Colonic mucosa (tissue), 4 donors: ENCODE data around the gene PDE4D. TPM values are rescaled to one million over a fixed set of nuclear protein-coding genes. Genes with fewer than 3 reads are reported as not detected.

Experiments
- DNase-seq: peaks from one replicate; pipeline ENCODE4 v3.0.0-alpha.2; 2020
- H3K27ac ChIP-seq: fragments of 200-600 bp; one replicate; pipeline ENCODE4 v1.8.0; 2021
- H3K27me3 ChIP-seq: fragments of 200-600 bp; one replicate; pipeline ENCODE4 v1.8.0; 2021
- H3K36me3 ChIP-seq: fragments of 200-600 bp; one replicate; pipeline ENCODE4 v1.8.0; 2021
- H3K4me1 ChIP-seq: fragments of 200-600 bp; one replicate; pipeline ENCODE4 v1.8.0; 2021; ENCODE audit warnings: mild to moderate bottlenecking
- H3K4me3 ChIP-seq: fragments of 200-600 bp; one replicate; pipeline ENCODE4 v1.8.0; 2021
- H3K9ac ChIP-seq, 2 donors: one replicate each; pipeline ENCODE4 v1.7.0; 2013; ENCODE audit warnings: control low read depth in 2 of 2, low read depth in 2 of 2, low read length in 2 of 2
- H3K9me3 ChIP-seq: fragments of 200-600 bp; one replicate; pipeline ENCODE4 v1.8.0; 2021
- CTCF ChIP-seq: fragments of 200-600 bp; IDR thresholded peaks from one replicate; pipeline ENCODE4 v1.8.0; 2022; ENCODE audit warnings: antibody characterized with exemption, mild to moderate bottlenecking
- intact Hi-C: fragments of 100-400 bp; cut with DNase I; formaldehyde crosslinking; loops from one replicate; pipeline ENCODE4 v1.14.1; 2022
- total RNA-seq, 2 donors: library from RNA; stranded (reverse); fragmentation: NEBNext Ultra II Directional in 1 of 2; extraction: Animal tissue kit (Norgen Biotek cat#: 25700) in 1 of 2; gene quantifications; one replicate each; pipeline ENCODE4 v1.2.1, GENCODE V29; 2021
- donor health status: healthy.
- donor health status: DM: no; HTN: no; CAD: no.
- donor health status: DM: no; HTN: no; CAD: no.

PDE4D gene
- total RNA-seq, 2 donors from 2014 or later, result 23.1 to 53.7 TPM

- intact Hi-C loops, result no loop called here
- H3K36me3 ChIP-seq, result no peaks in the 10 kb centered on the region
Observed at GRCh38 chr5:59484618-59485017, 408.9 kb downstream of the PDE4D start.

DNA sequence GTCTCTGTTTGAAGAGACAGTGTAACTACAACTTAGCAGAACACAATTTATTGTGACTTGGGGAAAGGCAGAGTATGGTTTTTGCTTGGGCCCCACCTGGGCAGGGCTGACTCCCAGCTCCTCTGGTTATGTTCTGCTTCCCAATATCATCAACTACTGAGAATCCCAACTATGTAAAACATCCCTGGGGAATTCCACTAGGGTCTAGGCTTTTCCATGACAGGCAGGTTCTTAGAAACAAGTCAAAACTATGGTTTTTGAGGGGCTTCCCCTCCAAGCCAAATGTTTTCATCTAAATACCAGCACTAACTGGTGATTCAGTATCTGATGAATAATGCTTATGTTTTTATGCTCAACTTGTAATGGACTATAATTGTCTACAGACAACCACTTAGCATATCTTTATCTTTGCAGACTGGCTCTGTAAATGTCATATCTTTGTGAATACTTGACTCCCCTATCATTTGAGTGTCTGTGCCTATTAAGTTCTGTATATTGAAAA, 409.5 kb downstream of the PDE4D start:
- H3K4me1 ChIP-seq, result no peaks in the 10 kb centered on the region
- no peaks in the 10 kb centered on the region for H3K9me3 ChIP-seq
- no peak overlapping the region for H3K27ac ChIP-seq
- H3K9ac ChIP-seq, result no peak overlapping the region
- no peak for TF ChIP-seq CTCF
- no peaks in the 10 kb centered on the region for H3K27me3 ChIP-seq
- H3K4me3 ChIP-seq, result no peak overlapping the region
- no peaks in the 10 kb centered on the region for H3K36me3 ChIP-seq
- DNase-seq, result no peak
- intact Hi-C loops, result no loop called here

More at GRCh38 chr5:59484618-59485017, 408.9 kb downstream of the PDE4D start:
- Histone ChIP-seq H3K9ac (no peak overlapping the region), H3K4me3 (no peak overlapping the region), H3K27ac (no peak overlapping the region), H3K4me1 (no peaks in the 10 kb centered on the region), H3K9me3 (no peaks in the 10 kb centered on the region), H3K27me3 (no peaks in the 10 kb centered on the region)
- no peak for DNase-seq
- TF ChIP-seq CTCF, result no peak

DNA sequence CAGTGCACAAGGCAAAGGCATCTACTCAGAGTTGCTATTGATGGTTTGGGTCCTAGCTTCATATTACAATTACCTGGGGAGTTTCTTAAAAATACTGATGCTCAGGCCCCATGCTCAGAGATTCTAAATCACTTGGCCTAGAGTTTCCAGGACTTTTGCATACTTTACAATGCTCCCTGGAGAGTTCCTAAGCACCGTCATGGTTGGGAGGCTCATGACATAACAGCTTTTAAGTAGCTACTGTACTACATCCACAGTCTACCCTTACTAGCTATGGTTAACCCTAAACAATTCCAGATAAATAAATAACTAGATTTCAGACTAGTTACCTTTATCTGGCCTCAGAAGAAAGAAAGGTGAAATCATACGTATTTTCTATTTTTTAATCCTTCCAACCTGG, 414.4 kb downstream of the PDE4D start:
- TF ChIP-seq CTCF, result no peak
- H3K27ac ChIP-seq, result no peak overlapping the region
- intact Hi-C loops, result no loop called here

GRCh38 chr5:59474324-59474723, 419.2 kb downstream of the PDE4D start:
- TF ChIP-seq CTCF, result no peak
- no peaks in the 10 kb centered on the region for H3K9me3 ChIP-seq
- intact Hi-C loops, result no loop called here

More for the DNA sequence above, 414.4 kb downstream of the PDE4D start:
- no peak for DNase-seq
- Histone ChIP-seq H3K4me3 (no peak overlapping the region), H3K27me3 (no peaks in the 10 kb centered on the region), H3K9me3 (no peaks in the 10 kb centered on the region), H3K4me1 (no peaks in the 10 kb centered on the region), H3K36me3 (no peaks in the 10 kb centered on the region), H3K9ac (no peak overlapping the region)

GRCh38 chr5:59473611-59474010, 419.9 kb downstream of the PDE4D start:
- Histone ChIP-seq H3K4me1 (no peaks in the 10 kb centered on the region), H3K9ac (no peak overlapping the region), H3K27ac (no peak overlapping the region), H3K9me3 (no peaks in the 10 kb centered on the region), H3K36me3 (no peaks in the 10 kb centered on the region), H3K27me3 (no peaks in the 10 kb centered on the region), H3K4me3 (no peak overlapping the region)
- no peak for TF ChIP-seq CTCF
- DNase-seq, result no peak
- intact Hi-C loops, result no loop called here

More at GRCh38 chr5:59474324-59474723, 419.2 kb downstream of the PDE4D start:
- no peaks in the 10 kb centered on the region for H3K27me3 ChIP-seq
- H3K4me3 ChIP-seq, result no peak overlapping the region
- H3K9ac ChIP-seq, result no peak overlapping the region
- no peaks in the 10 kb centered on the region for H3K36me3 ChIP-seq
- no peaks in the 10 kb centered on the region for H3K4me1 ChIP-seq
- DNase-seq, result no peak
- no peak overlapping the region for H3K27ac ChIP-seq
